GM18870 (cell line): ENCODE data around the gene NCKIPSD.

ENCODE experiments used
- ATAC-seq: cut with Tn5 transposase; IDR thresholded peaks from one replicate; pipeline ENCODE4 v1.9.1; 2021; ENCODE audit warnings: moderate library complexity; ENCODE audit not compliant: unreplicated experiment

NCKIPSD gene

GRCh38 chr3:48679411-48680391, 6.0 kb downstream of the NCKIPSD start:
- no peak for ATAC-seq

DNA sequence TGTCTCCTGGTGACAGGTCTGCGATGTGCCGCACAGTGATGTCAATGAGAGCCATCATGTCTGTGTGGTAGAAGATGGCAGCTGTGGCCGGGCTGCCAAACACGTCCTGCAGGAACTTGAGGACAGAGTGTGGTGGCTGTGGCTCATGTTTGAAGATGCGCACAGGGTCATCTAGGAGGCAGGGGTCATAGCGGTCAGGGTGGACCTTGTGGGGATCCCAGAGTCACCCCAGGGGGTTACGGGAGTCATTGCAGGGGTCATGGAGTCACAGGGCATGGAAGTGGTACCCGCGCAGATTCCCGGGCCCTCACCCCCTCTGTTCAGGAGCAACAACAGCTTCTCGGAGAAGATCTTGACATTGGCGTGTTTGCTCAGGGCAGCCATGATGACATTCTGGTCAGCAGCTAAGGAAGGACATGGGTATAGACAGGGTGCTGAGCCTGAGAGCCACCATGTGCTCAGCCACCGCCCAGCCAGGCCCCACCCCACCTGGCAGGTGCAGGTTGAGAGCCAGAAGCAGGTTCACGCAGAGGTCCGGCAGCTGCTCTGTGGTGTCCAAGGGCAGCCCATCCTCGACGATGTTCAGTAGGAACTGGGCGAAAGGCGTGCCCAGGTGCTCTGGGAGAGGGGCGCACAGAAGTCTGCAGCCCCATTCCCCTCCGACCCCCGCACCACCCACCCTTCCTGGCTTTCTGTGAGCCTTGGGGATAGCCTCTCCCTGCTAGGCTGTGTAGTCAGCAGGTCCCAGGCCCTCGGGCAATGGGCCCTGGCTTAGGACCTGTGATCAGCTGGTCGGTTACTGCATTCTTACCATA, 6.9 kb downstream of the NCKIPSD start:
- no peak for ATAC-seq

- no peak for ATAC-seq
Measured at GRCh38 chr3:48678056-48678455, 7.7 kb downstream of the NCKIPSD start.

GRCh38 chr3:48674505-48674904, 11.2 kb downstream of the NCKIPSD start:
- no peak for ATAC-seq

DNA sequence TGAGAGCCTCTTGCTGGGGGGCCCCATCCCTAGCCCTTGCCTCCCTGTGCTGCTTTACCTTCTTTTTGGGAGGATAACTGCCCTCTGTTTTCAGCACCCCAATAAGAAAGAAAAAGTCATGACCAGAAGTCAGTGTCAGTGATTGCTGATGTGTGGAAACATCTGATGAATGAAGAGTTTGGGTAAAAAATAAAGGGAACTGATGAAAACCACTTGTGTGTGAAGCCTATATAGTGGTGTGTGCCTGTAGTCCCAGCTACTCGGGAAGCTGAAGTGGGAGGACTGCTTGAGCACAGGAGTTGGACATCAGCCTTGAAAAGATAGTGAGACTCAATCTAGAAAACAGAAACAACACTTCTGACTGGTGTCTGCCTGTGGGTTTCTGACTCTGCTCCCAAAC, 13.2 kb downstream of the NCKIPSD start:
- ATAC-seq: no peak

DNA sequence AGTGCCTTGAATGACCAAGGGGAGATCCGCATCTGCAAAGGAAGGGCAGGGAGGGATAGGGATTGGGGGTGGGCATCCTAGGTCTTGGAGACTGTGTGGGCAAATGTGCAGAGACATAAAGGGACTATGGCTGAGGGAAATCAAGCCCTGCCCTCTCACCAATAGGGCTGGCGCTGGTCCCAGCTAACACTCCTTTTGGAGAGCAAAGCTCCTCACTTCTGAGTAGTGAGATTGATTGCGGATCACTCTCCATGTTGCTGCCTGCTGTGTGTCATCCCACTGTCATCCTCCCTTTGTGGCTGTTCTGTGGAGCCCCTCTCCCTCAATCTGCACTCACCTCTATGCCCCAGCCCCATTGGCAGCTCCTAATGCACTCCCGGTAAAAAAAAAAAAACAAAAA, 20.8 kb downstream of the NCKIPSD start:
- no peak for ATAC-seq

GRCh38 chr3:48664313-48664644, 21.4 kb downstream of the NCKIPSD start:
- ATAC-seq: no peak

DNA sequence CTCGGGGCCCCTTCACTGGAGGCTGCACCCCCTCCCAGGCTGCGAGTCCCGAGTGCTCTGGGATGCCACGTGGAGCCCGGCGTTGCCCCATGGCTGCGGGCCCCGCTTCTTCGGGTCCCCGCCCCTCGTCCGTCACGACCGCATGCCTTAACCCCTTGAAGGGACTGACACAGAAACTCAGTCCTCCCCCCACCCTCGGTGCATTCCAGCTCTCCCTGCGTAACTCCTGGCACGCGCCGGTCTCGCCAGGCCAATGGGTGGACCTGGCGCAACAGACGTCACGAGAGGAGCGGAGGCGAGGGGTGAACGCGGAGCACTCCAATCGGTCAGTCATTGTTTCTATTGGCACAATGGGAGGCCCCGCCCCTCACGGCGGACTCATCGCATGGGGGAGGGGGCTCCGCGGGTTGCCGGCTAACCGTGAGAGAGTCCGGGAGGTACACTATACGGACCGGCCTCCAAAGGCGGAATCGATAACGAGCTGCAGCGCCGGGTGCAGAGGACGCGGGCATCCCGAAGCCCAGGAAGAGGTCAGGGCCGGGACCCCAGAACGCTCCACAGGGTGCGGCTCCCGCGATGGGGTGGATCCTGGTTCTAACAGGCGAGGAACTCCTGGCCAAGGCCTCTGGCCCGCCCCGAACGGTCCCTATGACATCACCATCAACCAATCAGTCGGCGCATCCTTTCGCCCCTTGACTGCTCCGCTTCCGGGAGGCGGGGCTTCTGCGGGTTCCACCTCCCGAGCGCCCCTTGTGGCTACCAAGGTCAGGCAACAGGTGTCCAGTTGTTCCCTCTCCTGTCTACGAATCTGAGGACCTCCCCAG, 22.0 kb downstream of the NCKIPSD start:
- ATAC-seq: peak; percentile 87

GRCh38 chr3:48662753-48663488, 22.8 kb downstream of the NCKIPSD start, which contains the start of gene CELSR3:
Gene CELSR3, minus strand, starts transcription at chr3:48662886. Its CDS starts 252 bp downstream, at chr3:48662634.
- ATAC-seq: no peak

GRCh38 chr3:48662145-48662752, 23.5 kb downstream of the NCKIPSD start:
- ATAC-seq: no peak

- no peak for ATAC-seq
Measured at GRCh38 chr3:48661501-48662144, 24.1 kb downstream of the NCKIPSD start.

DNA sequence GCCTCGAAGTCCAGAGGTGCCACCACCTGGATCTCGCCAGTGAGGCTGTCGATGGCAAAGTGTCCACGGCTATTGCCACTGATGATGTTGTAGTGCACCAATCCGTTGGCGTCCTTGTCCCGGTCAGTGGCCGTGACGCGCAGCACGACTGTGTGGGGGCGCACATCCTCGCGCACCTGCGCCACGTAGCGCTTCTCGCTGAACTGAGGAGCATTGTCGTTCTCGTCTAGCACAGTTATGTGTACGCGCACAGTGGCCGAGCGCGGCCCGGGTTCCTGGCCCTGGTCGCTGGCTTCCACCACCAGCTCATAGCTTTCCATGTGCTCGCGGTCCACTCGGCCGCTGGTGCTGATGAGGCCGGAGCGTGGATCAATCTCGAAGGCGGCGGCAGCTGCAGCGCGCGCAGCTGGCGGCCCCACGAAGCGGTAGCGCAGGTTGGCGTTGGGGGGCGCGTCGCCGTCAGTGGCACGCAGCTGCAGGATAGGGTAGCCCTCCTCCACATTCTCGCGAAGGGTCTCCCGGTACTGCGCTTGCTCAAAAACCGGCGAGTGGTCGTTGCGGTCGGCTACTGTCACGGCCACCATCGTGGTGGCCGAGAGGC, 24.8 kb downstream of the NCKIPSD start:
- ATAC-seq: no peak

- no peak for ATAC-seq
Measured at GRCh38 chr3:48656841-48657281, 28.9 kb downstream of the NCKIPSD start.

GRCh38 chr3:48656061-48656840, 29.5 kb downstream of the NCKIPSD start:
- ATAC-seq: no peak

- ATAC-seq: no peak
Measured at GRCh38 chr3:48655606-48656005, 30.1 kb downstream of the NCKIPSD start.

- no peak for ATAC-seq
Measured at GRCh38 chr3:48655063-48655462, 30.7 kb downstream of the NCKIPSD start.

- no peak for ATAC-seq
Measured at GRCh38 chr3:48652923-48653715, 32.6 kb downstream of the NCKIPSD start.
